Transverse colon (tissue), 4 donors: ENCODE measurements around the gene RECK. TPM values are rescaled to one million over a fixed set of nuclear protein-coding genes. Genes with fewer than 3 reads are reported as not detected.

Experiments
- DNase-seq: peaks from one replicate; pipeline ENCODE4 v3.0.0-alpha.2; 2019
- H3K27ac ChIP-seq, 4 donors: fragments of 200-600 bp; sonication (generic); 2 replicates each; pipeline ENCODE4 v1.5.1; 2016 to 2018; ENCODE audit warnings: inconsistent platforms in 4 of 4
- H3K27me3 ChIP-seq: fragments of 200-600 bp; sonication (generic); 2 replicates; pipeline ENCODE4 v1.5.1; 2017; ENCODE audit warnings: inconsistent platforms
- H3K36me3 ChIP-seq, 4 donors: fragments of 200-600 bp; sonication (generic); 2 replicates each; pipeline ENCODE4 v1.5.1; 2017 to 2019; ENCODE audit warnings: inconsistent platforms in 4 of 4
- H3K4me1 ChIP-seq, 4 donors: fragments of 200-600 bp; sonication (generic); 2 replicates each; pipeline ENCODE4 v1.5.1; 2017 to 2020; ENCODE audit warnings: inconsistent platforms in 4 of 4
- H3K4me3 ChIP-seq, 4 donors: fragments of 200-600 bp; sonication (generic); 1 replicate in 1 of 4; 2 replicates in 3 of 4; pipeline versions ENCODE4 v1.5.1 to v1.6.1; 2017 to 2019; ENCODE audit warnings: inconsistent platforms in 4 of 4
- H3K9me3 ChIP-seq, 2 donors: fragments of 200-600 bp; sonication (generic); 2 replicates each; pipeline ENCODE4 v1.5.1; 2017 to 2019; ENCODE audit warnings: inconsistent platforms in 2 of 2
- EP300 ChIP-seq: sonication (generic); formaldehyde crosslinking; IDR thresholded peaks from one replicate; pipeline ENCODE4 v1.6.1; 2017; ENCODE audit warnings: antibody characterized with exemption, low read depth
- POLR2A ChIP-seq: fragments of 450-650 bp; IDR thresholded peaks from one replicate; pipeline ENCODE4 v1.6.1; 2016; ENCODE audit warnings: antibody characterized with exemption, mild to moderate bottlenecking, moderate library complexity
- POLR2AphosphoS5 ChIP-seq, 3 donors: sonication (generic); formaldehyde crosslinking; IDR thresholded peaks; one replicate each; pipeline ENCODE4 v1.6.1; 2016; ENCODE audit warnings: antibody characterized with exemption in 3 of 3
- WGBS, 2 donors: methylation state at CpG; one replicate each; pipeline ENCODE4 v1.1.5; 2018; ENCODE audit warnings: low coverage in 1 of 2; 5-methylcytosine and 5-hydroxymethylcytosine counted together
- in situ Hi-C, 4 donors: fragments of 200-750 bp; cut with MboI; loops; one replicate each; pipeline versions ENCODE4 v1.15.0 to v1.15.1; 2017; ENCODE audit warnings: low sequenced_read_pairs in 3 of 4, low pct_ligation_motif_present in 1 of 4, low pct_unique_long_range_greater_than_20kb in 1 of 4
- intact Hi-C: fragments of 100-400 bp; cut with DNase I; formaldehyde crosslinking; loops from one replicate; pipeline ENCODE4 v1.15.1; 2023; ENCODE audit warnings: low total_unique reads
- total RNA-seq, 4 donors: library from RNA; depleted of rRNA; stranded (reverse); fragments of >200 nt; gene quantifications; one replicate each; pipeline ENCODE4 v1.1.0, GENCODE V29; 2016
- TF ChIP-seq, protein P1 (sequence below), 5 experiments: fragments of 200-600 bp in 3 of 5; fragments of 450-650 bp in 2 of 5; sonication (generic) in 3 of 5; IDR thresholded peaks; 1 replicate in 2 of 5; 2 replicates in 3 of 5; pipeline ENCODE4 v1.5.1; 2016 to 2017; ENCODE audit warnings: antibody characterized with exemption in 5 of 5, inconsistent platforms in 3 of 5, mild to moderate bottlenecking in 2 of 5, moderate library complexity in 1 of 5

The RECK gene
- total RNA-seq, 4 donors from 2014 or later: 1.5 to 30.3 (median 6.0) TPM

DNA sequence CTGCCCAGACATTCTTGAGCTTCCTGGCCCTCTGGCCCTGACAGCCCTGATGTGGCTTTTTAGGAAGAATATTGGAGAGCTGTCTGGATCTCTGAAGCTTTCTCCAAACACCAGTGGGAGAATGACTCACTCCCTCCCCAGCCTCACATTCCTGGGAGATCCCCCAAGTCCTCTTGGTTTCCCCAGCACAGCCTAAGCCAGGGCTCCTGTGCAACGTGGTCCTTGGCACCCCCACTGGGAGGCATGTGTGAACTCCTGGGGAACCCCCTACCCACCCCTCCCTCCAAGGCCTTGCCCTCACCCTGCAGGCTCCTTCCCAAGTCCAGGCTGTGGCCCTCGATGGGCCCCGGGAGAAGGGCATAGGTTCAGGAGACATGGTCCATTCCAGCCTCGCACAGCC is 112.5 kb downstream of the RECK start:
- DNase-seq: no peak
- TF ChIP-seq POLR2AphosphoS5 (IDR thresholded peaks at IDR 0.05) (no peak), POLR2A (no peak), EP300 (no peak)
- TF ChIP-seq, protein P1, sequence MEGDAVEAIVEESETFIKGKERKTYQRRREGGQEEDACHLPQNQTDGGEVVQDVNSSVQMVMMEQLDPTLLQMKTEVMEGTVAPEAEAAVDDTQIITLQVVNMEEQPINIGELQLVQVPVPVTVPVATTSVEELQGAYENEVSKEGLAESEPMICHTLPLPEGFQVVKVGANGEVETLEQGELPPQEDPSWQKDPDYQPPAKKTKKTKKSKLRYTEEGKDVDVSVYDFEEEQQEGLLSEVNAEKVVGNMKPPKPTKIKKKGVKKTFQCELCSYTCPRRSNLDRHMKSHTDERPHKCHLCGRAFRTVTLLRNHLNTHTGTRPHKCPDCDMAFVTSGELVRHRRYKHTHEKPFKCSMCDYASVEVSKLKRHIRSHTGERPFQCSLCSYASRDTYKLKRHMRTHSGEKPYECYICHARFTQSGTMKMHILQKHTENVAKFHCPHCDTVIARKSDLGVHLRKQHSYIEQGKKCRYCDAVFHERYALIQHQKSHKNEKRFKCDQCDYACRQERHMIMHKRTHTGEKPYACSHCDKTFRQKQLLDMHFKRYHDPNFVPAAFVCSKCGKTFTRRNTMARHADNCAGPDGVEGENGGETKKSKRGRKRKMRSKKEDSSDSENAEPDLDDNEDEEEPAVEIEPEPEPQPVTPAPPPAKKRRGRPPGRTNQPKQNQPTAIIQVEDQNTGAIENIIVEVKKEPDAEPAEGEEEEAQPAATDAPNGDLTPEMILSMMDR (IDR thresholded peaks at IDR 0.05): no peak
- intact Hi-C loops: no loop called here
- in situ Hi-C loops: no loop called here
- Histone ChIP-seq H3K9me3 (no peaks in the 10 kb centered on the region), H3K36me3 (no peaks in the 10 kb centered on the region), H3K4me3 (no peak overlapping the region), H3K27ac (peak overlapping the region; percentile 81 to 92 (median 88)), H3K4me1 (peaks cover 22 to 74% (median 45%) of the 10 kb centered on the region in 4 donors), H3K27me3 (no peaks in the 10 kb centered on the region)
- 57% methylated on average over 4 of the region's 4 CpGs; no CpG with 5 or more reads in 1 of the 2 donors for WGBS, 2 donors

DNA sequence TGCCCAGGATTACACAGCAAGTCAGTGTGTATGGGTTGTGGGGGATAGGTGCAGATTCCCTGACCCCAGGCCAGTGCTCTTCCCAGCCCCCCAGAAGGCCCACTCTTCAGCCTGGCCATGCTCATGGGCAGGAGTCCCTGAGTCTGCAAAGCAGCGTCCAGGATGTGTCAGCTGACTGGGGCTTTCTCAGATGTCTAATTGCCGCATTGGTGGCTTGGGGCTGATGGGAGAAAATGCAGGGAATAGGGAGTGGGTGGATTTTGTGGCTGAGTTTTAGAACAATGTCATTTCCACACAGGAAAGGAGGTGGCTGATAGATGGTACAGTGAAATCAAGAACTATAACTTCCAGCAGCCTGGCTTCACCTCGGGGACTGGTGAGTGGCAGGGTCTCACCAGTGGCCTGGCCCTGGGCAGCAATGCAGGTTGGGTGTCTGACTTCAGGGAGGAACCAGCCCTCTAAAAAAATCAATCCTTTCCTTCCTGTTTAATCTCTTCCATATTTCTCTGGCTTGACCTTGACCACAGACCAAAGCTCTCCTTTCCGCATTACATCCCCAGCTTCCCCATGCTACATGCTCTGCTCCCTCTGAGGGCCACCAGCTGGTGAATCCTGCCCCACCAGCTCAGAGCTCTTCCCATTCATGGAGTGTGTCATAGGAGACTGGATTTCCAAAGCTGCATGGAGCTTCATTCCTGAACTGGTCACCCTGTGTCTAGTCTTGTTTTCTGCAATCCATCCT is 114.0 kb downstream of the RECK start:
- H3K4me1 ChIP-seq: peaks cover 27 to 76% (median 53%) of the 10 kb centered on the region in 4 donors
- no peaks in the 10 kb centered on the region for H3K27me3 ChIP-seq
- DNase-seq: no peak
- in situ Hi-C loops: loop anchor here in 1 of 4 donors (25.0 kb wide), 1 partner anchor 113 kb away; the partner anchor contains the start of gene RECK
- intact Hi-C loops: no loop called here
- WGBS, 2 donors: 70 to 100% methylated on average over 1 to 4 of the region's 4 CpGs
- H3K36me3 ChIP-seq: peaks cover 0 to 4% (median under 1%) of the 10 kb centered on the region in 4 donors
- no peak for TF ChIP-seq POLR2AphosphoS5 (IDR thresholded peaks at IDR 0.05)
- TF ChIP-seq, protein P1 (IDR thresholded peaks at IDR 0.05): no peak
- no peak for TF ChIP-seq EP300
- TF ChIP-seq POLR2A: no peak
- H3K27ac ChIP-seq: peak overlapping the region; percentile 76 to 92 (median 88)
- H3K9me3 ChIP-seq: no peaks in the 10 kb centered on the region
- no peak overlapping the region for H3K4me3 ChIP-seq

DNA sequence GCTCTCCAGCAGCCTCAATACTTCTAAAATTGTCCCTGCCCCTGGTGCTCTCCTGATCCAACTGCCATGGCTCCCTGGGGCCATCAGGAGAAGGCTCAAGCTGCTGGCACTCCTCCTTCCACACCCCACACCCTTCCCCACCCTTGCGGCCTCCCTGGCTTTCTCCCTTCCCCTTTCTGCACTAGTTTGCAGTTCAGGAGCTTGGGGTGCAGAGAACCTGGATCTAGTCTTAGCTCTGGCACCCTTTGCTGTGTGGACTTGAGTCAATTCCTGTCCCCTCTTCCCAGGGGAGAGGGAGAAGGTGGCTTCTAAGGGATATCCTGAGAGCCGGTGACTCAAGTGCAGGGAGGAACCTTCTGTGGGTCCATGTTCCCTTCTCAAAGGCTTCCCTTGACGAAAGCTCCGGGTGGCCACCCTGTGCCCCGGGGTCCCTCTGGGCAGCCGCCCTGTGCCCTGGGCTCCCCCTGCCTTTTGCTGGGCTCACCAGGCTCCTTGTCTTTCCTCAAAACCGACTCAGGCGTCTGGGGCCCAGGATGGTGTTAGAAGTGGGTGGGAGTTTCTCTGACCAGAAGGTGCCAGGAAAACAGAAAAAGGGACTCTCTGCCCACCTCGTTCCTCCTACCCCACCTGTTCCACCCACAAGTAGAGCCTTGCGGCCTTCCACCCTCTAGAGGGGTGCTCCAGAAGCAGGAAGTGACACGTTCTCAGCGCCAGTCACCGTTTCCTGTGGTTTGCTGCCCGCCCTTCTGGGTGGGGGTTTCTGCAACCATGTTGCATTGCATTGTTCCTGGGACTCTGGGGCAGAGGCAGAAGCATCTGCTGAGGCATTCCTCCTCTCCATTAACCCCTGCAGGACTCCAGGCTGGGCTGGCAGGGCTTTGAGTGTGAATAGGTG is 114.8 kb downstream of the RECK start:
- peak overlapping the region; percentile 76 to 92 (median 88) for H3K27ac ChIP-seq
- H3K27me3 ChIP-seq: no peaks in the 10 kb centered on the region
- WGBS, 2 donors: 60 to 90% methylated on average over 6 to 14 of the region's 14 CpGs
- in situ Hi-C loops: loop anchor here in 1 of 4 donors (25.0 kb wide), 1 partner anchor 114 kb away; the partner anchor contains the start of gene RECK
- DNase-seq: peak; percentile 81
- intact Hi-C loops: no loop called here
- peak overlapping the region in 1 of 4 donors; percentile 8 for H3K4me3 ChIP-seq
- TF ChIP-seq, protein P1 (IDR thresholded peaks at IDR 0.05): no peak
- TF ChIP-seq POLR2AphosphoS5 (IDR thresholded peaks at IDR 0.05) (peak; percentile 33 to 49 (median 46)), EP300 (no peak), POLR2A (no peak)
- H3K4me1 ChIP-seq: peaks cover 27 to 76% (median 53%) of the 10 kb centered on the region in 4 donors
- H3K9me3 ChIP-seq: no peaks in the 10 kb centered on the region
- peaks cover 0 to 12% (median 4%) of the 10 kb centered on the region in 4 donors for H3K36me3 ChIP-seq
